H9 (cell line): Measurements from ENCODE around the gene EPS8L3. TPM values are rescaled to one million over a fixed set of nuclear protein-coding genes. Genes with fewer than 3 reads are reported as not detected.

Experiments
- DNase-seq: peaks from one replicate; pipeline ENCODE4 v3.0.0-alpha.2; 2017
- H2AFZ ChIP-seq: one replicate; pipeline ENCODE4 v1.6.1; 2013; ENCODE audit warnings: mild to moderate bottlenecking, low read length, control low read depth, moderate library complexity
- H2AK5ac ChIP-seq: 2 replicates; pipeline ENCODE4 v1.6.1; 2013; ENCODE audit warnings: low read length, control low read depth, mixed read lengths; ENCODE audit not compliant: insufficient read length
- H2BK120ac ChIP-seq: one replicate; pipeline ENCODE4 v1.6.1; 2013; ENCODE audit warnings: low read depth, mild to moderate bottlenecking, low read length, control low read depth, inconsistent platforms; ENCODE audit not compliant: poor library complexity, severe bottlenecking
- H2BK12ac ChIP-seq: 2 replicates; pipeline ENCODE4 v1.6.1; 2013; ENCODE audit warnings: low read length, control low read depth, mixed read lengths, low read depth; ENCODE audit not compliant: insufficient read length
- H2BK15ac ChIP-seq: 2 replicates; pipeline ENCODE4 v1.6.1; 2013; ENCODE audit warnings: low read depth, low read length, control low read depth
- H2BK20ac ChIP-seq: one replicate; pipeline ENCODE4 v1.6.1; 2013; ENCODE audit warnings: low read depth, mild to moderate bottlenecking, low read length, control low read depth, inconsistent platforms; ENCODE audit not compliant: poor library complexity, severe bottlenecking
- H2BK5ac ChIP-seq: 2 replicates; pipeline ENCODE4 v1.6.1; 2013; ENCODE audit warnings: low read length, control low read depth, mixed read lengths; ENCODE audit not compliant: insufficient read length
- H3K14ac ChIP-seq: 2 replicates; pipeline ENCODE4 v1.6.1; 2013; ENCODE audit warnings: low read length, control low read depth; ENCODE audit not compliant: insufficient read depth
- H3K18ac ChIP-seq: 2 replicates; pipeline ENCODE4 v1.6.1; 2013; ENCODE audit warnings: low read depth, mild to moderate bottlenecking, mixed read lengths, low read length, control low read depth; ENCODE audit not compliant: insufficient read length
- H3K23ac ChIP-seq: 2 replicates; pipeline ENCODE4 v1.6.1; 2013; ENCODE audit warnings: low read length, control low read depth, mixed read lengths, low read depth; ENCODE audit not compliant: insufficient read length
- H3K23me2 ChIP-seq: 2 replicates; pipeline ENCODE4 v1.6.1; 2013; ENCODE audit warnings: low read depth, mild to moderate bottlenecking, mixed read lengths, low read length, control low read depth; ENCODE audit not compliant: insufficient read length, poor library complexity, severe bottlenecking
- H3K27ac ChIP-seq: 2 replicates; pipeline ENCODE4 v1.5.1; 2013; ENCODE audit warnings: low read length, control low read depth, mixed read lengths, low read depth; ENCODE audit not compliant: insufficient read length
- H3K27me3 ChIP-seq: 2 replicates; pipeline ENCODE4 v1.6.1; 2013; ENCODE audit warnings: low read length, control low read depth, inconsistent platforms; ENCODE audit not compliant: insufficient read depth
- H3K4ac ChIP-seq: 2 replicates; pipeline ENCODE4 v1.6.1; 2013; ENCODE audit warnings: low read depth, mild to moderate bottlenecking, control low read depth, inconsistent platforms, low read length, moderate library complexity
- H3K4me1 ChIP-seq: 2 replicates; pipeline ENCODE4 v1.6.1; 2013; ENCODE audit warnings: low read length, control low read depth, inconsistent platforms; ENCODE audit not compliant: insufficient read depth
- H3K4me2 ChIP-seq: 2 replicates; pipeline ENCODE4 v1.6.1; 2013; ENCODE audit warnings: low read length, control low read depth, mixed read lengths; ENCODE audit not compliant: insufficient read length, insufficient read depth
- H3K56ac ChIP-seq: 2 replicates; pipeline ENCODE4 v1.6.1; 2013; ENCODE audit warnings: low read depth, mild to moderate bottlenecking, mixed read lengths, low read length, control low read depth; ENCODE audit not compliant: insufficient read length
- H3K79me1 ChIP-seq: 2 replicates; pipeline ENCODE4 v1.6.1; 2013; ENCODE audit warnings: low read depth, mild to moderate bottlenecking, moderate library complexity, low read length, control low read depth, inconsistent platforms; ENCODE audit not compliant: insufficient read depth, poor library complexity, severe bottlenecking
- H3K79me2 ChIP-seq: 2 replicates; pipeline ENCODE4 v1.6.1; 2013; ENCODE audit warnings: low read length, control low read depth, inconsistent platforms; ENCODE audit not compliant: insufficient read depth
- H3K9ac ChIP-seq: 2 replicates; pipeline ENCODE4 v1.6.1; 2013; ENCODE audit warnings: low read length, control low read depth, mixed read lengths; ENCODE audit not compliant: insufficient read length; ENCODE audit errors: extremely low read depth
- H3K9me3 ChIP-seq: one replicate; pipeline ENCODE4 v1.6.1; 2013; ENCODE audit warnings: low read depth, low read length, inconsistent platforms; ENCODE audit not compliant: control insufficient read depth
- H3T11ph ChIP-seq: one replicate; pipeline ENCODE4 v1.6.1; 2013; ENCODE audit warnings: mild to moderate bottlenecking, low read length, control low read depth, inconsistent platforms
- H4K20me1 ChIP-seq: one replicate; pipeline ENCODE4 v1.6.1; 2013; ENCODE audit not compliant: control insufficient read depth, insufficient read length, insufficient read depth
- H4K5ac ChIP-seq: 2 replicates; pipeline ENCODE4 v1.6.1; 2013; ENCODE audit warnings: low read depth, mild to moderate bottlenecking, mixed read lengths, low read length, control low read depth; ENCODE audit not compliant: insufficient read length
- H4K8ac ChIP-seq: replicated peaks from 2 replicates; pipeline ENCODE4 v1.6.1; 2013; ENCODE audit warnings: low read length, control low read depth, mixed read lengths, low read depth; ENCODE audit not compliant: insufficient read length
- H4K91ac ChIP-seq: 2 replicates; pipeline ENCODE4 v1.6.1; 2013; ENCODE audit warnings: low read depth, mild to moderate bottlenecking, moderate library complexity, mixed read lengths, low read length, control low read depth; ENCODE audit not compliant: insufficient read length
- H3K27ac Mint-ChIP-seq, 3 experiments: 2 replicates in 2 of 3; 3 replicates in 1 of 3; pipeline ENCODE4 v1.8.0; 2020 to 2021; ENCODE audit warnings: mixed read lengths in 3 of 3, mild to moderate bottlenecking in 1 of 3, moderate library complexity in 1 of 3
- H3K27me3 Mint-ChIP-seq: 2 replicates; pipeline ENCODE4 v1.8.0; 2021; ENCODE audit warnings: low read depth, mild to moderate bottlenecking, moderate library complexity, mixed read lengths
- H3K36me3 Mint-ChIP-seq, 3 experiments: 2 replicates in 2 of 3; 3 replicates in 1 of 3; pipeline ENCODE4 v1.8.0; 2020 to 2021; ENCODE audit warnings: low read depth in 3 of 3, mixed read lengths in 3 of 3; ENCODE audit not compliant: insufficient read depth in 1 of 3
- H3K4me1 Mint-ChIP-seq, 2 experiments: 2 replicates each; pipeline ENCODE4 v1.8.0; 2020; ENCODE audit warnings: mixed read lengths in 2 of 2
- H3K4me3 Mint-ChIP-seq, 2 experiments: 2 replicates in 1 of 2; 3 replicates in 1 of 2; pipeline ENCODE4 v1.8.0; 2020 to 2021; ENCODE audit warnings: mild to moderate bottlenecking in 2 of 2, mixed read lengths in 2 of 2, moderate library complexity in 1 of 2
- H3K9me3 Mint-ChIP-seq, 2 experiments: 2 replicates in 1 of 2; 3 replicates in 1 of 2; pipeline ENCODE4 v1.8.0; 2020; ENCODE audit warnings: mild to moderate bottlenecking in 2 of 2, mixed read lengths in 2 of 2, moderate library complexity in 1 of 2
- CTCF ChIP-seq: fragments of 200-600 bp; sonication (generic); conservative IDR thresholded peaks from 3 replicates; pipeline ENCODE4 v1.8.0; 2021; ENCODE audit warnings: antibody characterized with exemption, mild to moderate bottlenecking
- WGBS: extraction: QIAGEN DNeasy Blood & Tissue Kit; methylation state at CpG from one replicate; pipeline ENCODE4 v1.1.7; 2013; ENCODE audit warnings: missing lambda C conversion rate, low lambda C conversion rate, mixed read lengths; ENCODE audit not compliant: insufficient read length; ENCODE audit errors: extremely low coverage; 5-methylcytosine and 5-hydroxymethylcytosine counted together
- total RNA-seq: library from RNA; stranded (reverse); gene quantifications from 2 replicates; pipeline ENCODE4 v1.2.1, GENCODE V29; 2021

EPS8L3 gene
- total RNA-seq, 1 experiment from 2014 or later, result not detected

GRCh38 chr1:109768820-109769219, 5.1 kb upstream of the EPS8L3 start:
- no peak overlapping the region for H3K9ac ChIP-seq
- no peak overlapping the region for H4K8ac ChIP-seq
- H3K23me2 ChIP-seq, result no peaks in the 10 kb centered on the region
- H3K27me3 ChIP-seq, result no peaks in the 10 kb centered on the region
- no peaks in the 10 kb centered on the region for H3K4me1 ChIP-seq
- WGBS, result no CpG with 5 or more reads among the region's 7 CpGs
- no peak for DNase-seq
- no peak overlapping the region for H2AFZ ChIP-seq
- H4K91ac ChIP-seq, result no peak overlapping the region
- H2BK120ac ChIP-seq, result no peak overlapping the region
- Mint-ChIP-seq H3K4me1 (peaks cover 0 to 1% of the 10 kb centered on the region in 2 experiments; a peak in 1 of 4 replicates), H3K27ac (no peak overlapping the region), H3K9me3 (no peaks in the 10 kb centered on the region), H3K4me3 (no peak overlapping the region), H3K27me3 (peaks cover 15% of the 10 kb centered on the region), H3K36me3 (no peaks in the 10 kb centered on the region)
- H3K4ac ChIP-seq, result no peak overlapping the region
- no peak overlapping the region for H3K23ac ChIP-seq
- H2BK12ac ChIP-seq, result no peak overlapping the region
- H3K79me2 ChIP-seq, result no peaks in the 10 kb centered on the region
- H2BK5ac ChIP-seq, result no peak overlapping the region
- H3K27ac ChIP-seq, result no peak overlapping the region
- H3T11ph ChIP-seq, result no peak overlapping the region
- no peak for TF ChIP-seq CTCF
- H3K79me1 ChIP-seq, result no peaks in the 10 kb centered on the region
- no peak overlapping the region for H3K18ac ChIP-seq
- H3K56ac ChIP-seq, result no peak overlapping the region
- H3K9me3 ChIP-seq, result no peaks in the 10 kb centered on the region
- H2BK15ac ChIP-seq, result no peak overlapping the region
- H3K14ac ChIP-seq, result no peak overlapping the region
- H2BK20ac ChIP-seq, result no peak overlapping the region
- H4K20me1 ChIP-seq, result no peaks in the 10 kb centered on the region
- H4K5ac ChIP-seq, result no peak overlapping the region
- no peak overlapping the region for H2AK5ac ChIP-seq
- no peak overlapping the region for H3K4me2 ChIP-seq
